Activated naive CD4-positive, alpha-beta T cell (primary cell): ENCODE results near the gene IFNE.
A peak's percentile ranks its signal among the peaks of the same experiment; 100 is the strongest.
"Not testable (repeated sequence)": the region's sequence is repeated elsewhere in the genome, so short reads cannot be mapped to it uniquely, and the experiment has no call there.

Experiments used
- DNase-seq, 4 experiments: peaks; one replicate each; lab custom pipeline; 2025; lab: John Stamatoyannopoulos, UW

Gene IFNE

DNA sequence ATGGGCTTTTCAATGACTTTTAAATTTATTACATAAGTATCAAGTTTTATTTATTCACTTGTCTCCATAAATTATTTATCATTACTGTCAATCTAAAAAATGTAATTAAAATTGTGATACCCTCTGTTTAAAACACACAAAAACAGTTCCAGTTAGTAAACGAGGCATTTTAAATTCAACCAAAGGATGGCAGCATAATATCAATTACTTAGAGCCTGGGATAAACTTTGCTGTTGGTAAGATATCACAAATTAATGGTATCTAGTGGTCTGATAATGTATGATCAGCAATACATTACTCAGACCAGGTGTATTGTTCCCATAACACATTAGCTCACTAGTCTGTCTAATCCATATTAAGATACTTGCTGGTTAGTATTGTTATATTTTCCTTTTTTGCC lies 9.6 kb upstream of the IFNE start:
- DNase-seq: no peak

- DNase-seq: no peak
These were observed 550 bp downstream of the IFNE start for GRCh38 chr9:21481470-21482056.

- no peak for DNase-seq
These were observed 2.9 kb downstream of the IFNE start for GRCh38 chr9:21479152-21479702.

DNA sequence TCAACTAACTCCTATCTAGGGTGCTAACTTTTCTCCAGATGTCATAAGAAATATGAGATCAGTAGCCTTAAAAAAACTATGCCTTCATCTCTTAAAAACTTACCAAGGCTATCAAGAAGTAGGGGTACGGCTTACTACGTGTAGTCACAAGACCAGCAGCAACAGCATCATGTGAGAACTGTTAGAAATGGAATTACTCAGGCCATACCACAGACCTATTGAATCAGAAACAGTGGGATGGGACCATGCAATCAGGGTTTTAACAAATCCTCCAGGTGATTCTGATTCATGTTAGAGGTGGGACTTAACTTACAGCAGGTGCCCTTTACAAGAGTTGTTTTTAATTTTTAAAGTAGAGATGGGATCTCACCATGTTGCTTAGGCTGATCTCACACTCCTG lies 4.6 kb downstream of the IFNE start:
- DNase-seq: no peak

GRCh38 chr9:21473236-21473635 lies 8.9 kb downstream of the IFNE start:
- DNase-seq: no peak

- DNase-seq: no peak
These were observed 12.0 kb downstream of the IFNE start for GRCh38 chr9:21470126-21470525.

DNA sequence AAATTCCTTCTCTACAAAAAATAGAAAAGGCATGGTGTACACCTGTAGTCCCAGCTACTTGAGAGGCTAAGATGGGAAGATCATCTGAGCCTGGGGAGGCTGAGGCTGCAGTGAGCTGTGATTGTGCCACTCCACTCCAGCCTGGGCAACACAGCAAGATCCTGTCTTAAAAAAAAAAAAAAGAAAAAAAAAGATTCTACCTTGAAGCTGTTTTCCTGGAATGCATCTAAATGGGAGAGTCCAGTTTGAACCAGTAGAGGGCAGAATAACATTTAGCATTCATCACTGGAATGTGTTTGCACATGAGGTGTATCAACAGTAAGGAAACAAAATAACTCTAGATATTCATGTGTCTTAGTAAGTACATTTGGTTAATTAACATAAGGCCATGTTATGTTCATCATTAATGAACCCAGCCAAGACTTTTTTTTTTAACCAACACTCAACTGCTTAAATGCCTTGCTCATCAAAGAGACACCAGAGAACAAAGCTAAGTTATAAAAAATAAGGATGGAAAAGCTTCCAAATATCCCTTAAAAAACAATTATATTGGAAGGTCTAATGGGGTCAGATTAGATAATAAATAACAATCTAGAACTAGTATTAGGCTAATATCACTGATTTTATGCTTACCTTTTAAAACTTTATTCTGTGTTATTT lies 16.1 kb downstream of the IFNE start:
- DNase-seq: no peak

- no peak for DNase-seq
These were observed 17.0 kb downstream of the IFNE start for GRCh38 chr9:21465138-21465537.

DNA sequence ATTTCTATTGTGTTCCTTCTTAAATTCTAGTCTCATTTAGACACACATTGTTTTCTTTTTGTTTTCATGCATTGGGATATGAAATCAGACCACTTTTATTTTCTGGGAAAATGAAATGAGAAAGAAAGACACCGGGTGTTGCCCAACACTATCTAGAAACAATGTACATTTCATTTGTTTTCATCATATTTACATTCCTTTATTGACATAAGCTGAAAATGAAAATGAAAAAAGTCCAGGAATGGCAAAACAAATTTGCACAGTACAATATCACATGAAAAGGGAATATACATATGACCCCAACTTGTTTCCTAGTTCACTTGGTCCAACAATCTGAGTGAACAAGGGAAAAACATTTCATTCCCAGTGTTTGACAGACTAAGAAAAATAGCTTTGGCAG lies 20.7 kb downstream of the IFNE start:
- DNase-seq: no peak

- DNase-seq: no peak
These were observed 26.8 kb downstream of the IFNE start for GRCh38 chr9:21455320-21455719.

- no peak for DNase-seq
These were observed 28.0 kb downstream of the IFNE start for GRCh38 chr9:21454149-21454548.

GRCh38 chr9:21452681-21453080 lies 29.4 kb downstream of the IFNE start:
- no peak for DNase-seq

GRCh38 chr9:21450733-21451394 lies 31.2 kb downstream of the IFNE start:
- DNase-seq: no peak

DNA sequence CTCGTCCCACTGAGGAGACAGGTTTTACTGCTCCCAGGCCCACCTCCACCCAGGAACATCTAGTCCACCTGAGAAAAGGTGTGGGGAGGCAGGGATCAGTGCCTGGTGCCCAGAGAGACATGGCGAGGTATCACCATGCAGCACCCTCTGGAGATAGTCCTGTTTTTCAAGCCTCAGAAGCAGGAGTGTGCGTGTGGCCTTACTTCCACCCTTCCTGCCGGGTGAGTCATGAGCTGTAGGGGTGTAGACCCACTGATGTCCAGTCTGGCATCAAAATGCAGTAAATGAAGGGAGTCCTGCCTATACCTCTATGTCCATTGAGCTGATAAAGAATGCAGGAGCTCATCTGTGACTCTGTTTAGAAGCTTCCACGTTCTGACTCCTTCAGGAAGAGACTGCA lies 32.8 kb downstream of the IFNE start:
- not testable (repeated sequence) for DNase-seq

DNA sequence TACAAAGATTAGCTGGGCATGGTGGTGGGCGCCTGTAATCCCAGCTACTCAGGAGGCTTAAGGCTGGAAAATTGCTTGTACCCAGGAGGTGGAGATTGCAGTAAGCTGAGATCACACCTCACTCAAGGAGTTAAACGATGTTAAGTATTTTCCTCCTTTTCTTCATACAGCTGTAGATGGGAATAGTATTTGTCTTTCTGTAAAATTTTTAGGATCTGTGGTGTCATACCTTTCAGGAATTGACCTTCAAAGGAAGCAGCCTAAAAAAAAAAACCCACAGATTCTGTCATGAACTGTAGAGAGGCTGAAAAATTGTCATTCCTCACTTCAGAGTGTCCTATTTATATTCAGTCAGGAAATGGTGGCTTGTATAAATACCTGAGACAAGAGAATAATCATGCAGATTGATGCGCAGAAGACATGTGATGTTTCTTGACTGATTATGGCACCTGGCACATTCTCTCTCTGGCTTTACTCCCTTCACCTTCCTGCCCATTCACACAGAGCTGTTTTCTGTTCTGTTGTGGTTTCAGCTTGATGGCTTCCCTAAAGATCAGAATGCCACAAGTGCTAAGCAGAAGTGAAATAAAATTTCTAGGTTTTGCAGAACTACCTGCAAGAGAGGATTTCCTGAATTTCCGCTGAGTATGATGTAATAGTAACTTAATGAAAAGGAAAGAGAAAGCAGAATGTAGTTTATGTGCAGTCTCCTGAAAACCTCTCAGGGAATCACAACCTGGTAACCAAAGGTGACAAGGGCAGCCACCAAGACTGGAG lies 38.1 kb downstream of the IFNE start:
- DNase-seq: no peak

- no peak for DNase-seq
These were observed 42.0 kb downstream of the IFNE start, which contains the start of gene IFNA1 for GRCh38 chr9:21440139-21440538. TSS of gene IFNA1 (plus strand) at chr9:21440439. CDS start at chr9:21440508, 69 bp downstream.

DNA sequence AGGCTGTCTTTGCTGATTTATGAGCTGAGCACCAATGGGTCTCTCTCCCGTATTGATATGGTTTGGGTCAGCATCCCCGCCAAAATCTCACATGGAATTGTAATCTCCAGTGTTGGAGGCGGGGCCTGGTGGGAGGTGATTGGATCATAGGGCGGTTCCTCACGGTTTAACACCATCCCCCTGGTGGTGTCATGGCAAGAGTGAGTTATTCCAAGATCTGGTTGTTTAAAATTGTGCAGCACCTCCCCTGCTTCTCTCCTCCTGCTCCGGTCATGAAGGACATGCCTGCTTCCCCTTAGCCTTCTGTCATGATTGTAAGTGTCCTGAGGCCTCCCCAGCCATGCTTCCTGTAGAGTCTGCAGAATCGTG lies 47.1 kb downstream of the IFNE start:
- DNase-seq: not testable (repeated sequence)

DNA sequence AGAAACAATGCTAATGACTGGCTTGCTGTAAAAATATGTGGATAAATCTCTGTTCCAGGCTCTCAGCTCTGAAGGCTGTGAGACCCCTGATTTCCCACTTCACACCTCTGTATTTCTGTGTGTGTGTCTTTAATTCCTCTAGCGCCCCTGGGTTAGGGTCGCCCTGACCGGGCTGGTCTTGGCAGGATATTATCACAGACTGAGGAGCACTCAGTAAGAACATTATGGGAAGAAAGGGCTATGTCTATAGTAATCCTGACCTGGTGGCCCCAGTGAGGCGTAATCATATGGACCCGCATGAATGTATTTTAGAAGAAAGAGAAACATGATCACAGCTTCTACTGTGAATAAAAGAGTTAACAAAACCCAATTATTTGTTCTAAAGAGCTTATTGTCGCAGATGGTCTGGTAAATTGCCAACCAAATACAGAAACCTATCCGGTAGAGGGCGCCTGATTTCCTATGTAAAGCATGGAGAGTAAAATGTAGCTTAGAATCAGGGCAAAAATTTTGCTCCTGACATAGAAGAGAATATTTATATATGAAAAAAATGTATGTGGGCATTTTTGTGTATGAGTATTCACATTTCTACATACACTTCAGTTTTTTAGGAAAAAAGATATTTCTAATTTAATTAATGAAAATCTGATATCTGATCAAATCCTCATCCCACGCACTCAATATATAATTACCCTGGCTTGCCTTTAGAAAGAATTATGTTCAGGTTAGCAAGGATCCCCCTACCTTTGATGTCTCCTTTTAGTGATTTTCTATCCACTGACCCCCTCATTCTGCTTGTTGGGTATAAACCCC lies 47.7 kb downstream of the IFNE start:
- peak in 2 of 4 experiments; percentile 2 to 3 for DNase-seq

- DNase-seq: no peak
These were observed 49.3 kb downstream of the IFNE start for GRCh38 chr9:21432672-21433425.
